Astrocyte (in vitro differentiated cells and primary cell): Measurements from ENCODE around the gene KMT2C. TPM values are rescaled to one million over a fixed set of nuclear protein-coding genes. Genes with fewer than 3 reads are reported as not detected.

Source experiments
- DNase-seq: peaks from one replicate; pipeline ENCODE4 v3.0.0-alpha.2; 2010; ENCODE audit warnings: low read depth
- FAIRE-seq: peaks from 2 replicates; lab custom pipeline; 2011; peaks lifted over from hg19 to GRCh38; lab: Jason Lieb, UNC
- H2AFZ ChIP-seq: 2 replicates; pipeline ENCODE4 v1.6.0; 2012; ENCODE audit warnings: low read depth, low read length, inconsistent platforms
- H3K27ac ChIP-seq: 2 replicates; pipeline ENCODE4 v1.5.1; 2011; ENCODE audit warnings: low read depth, low read length, inconsistent platforms
- H3K27me3 ChIP-seq: 2 replicates; pipeline ENCODE4 v1.6.0; 2011; ENCODE audit warnings: low read length, inconsistent platforms; ENCODE audit not compliant: insufficient read depth
- H3K36me3 ChIP-seq: 2 replicates; pipeline ENCODE4 v1.5.1; 2011; ENCODE audit warnings: low read length, inconsistent platforms; ENCODE audit not compliant: insufficient read depth
- H3K4me1 ChIP-seq: 2 replicates; pipeline ENCODE4 v1.5.1; 2011; ENCODE audit warnings: low read length, inconsistent platforms; ENCODE audit not compliant: insufficient read depth
- H3K4me2 ChIP-seq: 2 replicates; pipeline ENCODE4 v1.6.0; 2012; ENCODE audit warnings: low read length, inconsistent platforms
- H3K4me3 ChIP-seq: 2 replicates; pipeline ENCODE4 v1.5.1; 2011; ENCODE audit warnings: low read depth, mild to moderate bottlenecking, low read length, inconsistent platforms; ENCODE audit not compliant: insufficient read depth
- H3K79me2 ChIP-seq: 2 replicates; pipeline ENCODE4 v1.6.0; 2012; ENCODE audit warnings: mild to moderate bottlenecking, low read length, inconsistent platforms; ENCODE audit not compliant: insufficient read depth
- H3K9ac ChIP-seq: 2 replicates; pipeline ENCODE4 v1.6.0; 2012; ENCODE audit warnings: mild to moderate bottlenecking, low read length, inconsistent platforms
- H3K9me3 ChIP-seq: 2 replicates; pipeline ENCODE4 v1.5.1; 2012; ENCODE audit warnings: low read depth, mild to moderate bottlenecking, low read length, inconsistent platforms; ENCODE audit not compliant: insufficient read depth
- H4K20me1 ChIP-seq: 2 replicates; pipeline ENCODE4 v1.6.0; 2012; ENCODE audit warnings: low read length, inconsistent platforms; ENCODE audit not compliant: insufficient read depth
- H3K27ac Mint-ChIP-seq: one replicate; pipeline ENCODE4 v1.8.0; 2021; ENCODE audit warnings: mild to moderate bottlenecking, mixed read lengths; ENCODE audit not compliant: unreplicated experiment
- H3K27me3 Mint-ChIP-seq: one replicate; pipeline ENCODE4 v1.8.0; 2021; ENCODE audit warnings: low read depth, mixed read lengths; ENCODE audit not compliant: unreplicated experiment
- H3K36me3 Mint-ChIP-seq: one replicate; pipeline ENCODE4 v1.8.0; 2021; ENCODE audit warnings: low read depth, mixed read lengths; ENCODE audit not compliant: unreplicated experiment
- H3K4me1 Mint-ChIP-seq: one replicate; pipeline ENCODE4 v1.8.0; 2021; ENCODE audit warnings: low read depth, mixed read lengths; ENCODE audit not compliant: unreplicated experiment
- H3K4me3 Mint-ChIP-seq: one replicate; pipeline ENCODE4 v1.8.0; 2021; ENCODE audit warnings: mild to moderate bottlenecking, moderate library complexity, mixed read lengths; ENCODE audit not compliant: unreplicated experiment
- H3K9me3 Mint-ChIP-seq: one replicate; pipeline ENCODE4 v1.8.0; 2021; ENCODE audit warnings: mild to moderate bottlenecking, mixed read lengths; ENCODE audit not compliant: unreplicated experiment
- EZH2 ChIP-seq: IDR thresholded peaks from 2 replicates; pipeline ENCODE4 v1.6.1; 2012; ENCODE audit warnings: mild to moderate bottlenecking, low read length, inconsistent platforms; ENCODE audit not compliant: insufficient read depth
- total RNA-seq: library from RNA; stranded (reverse); gene quantifications from 2 replicates; pipeline ENCODE4 v1.2.1, GENCODE V29; 2021
- TF ChIP-seq, protein P1 (sequence below): IDR thresholded peaks from 2 replicates; pipeline ENCODE4 v1.5.1; 2011; ENCODE audit warnings: low read depth, mild to moderate bottlenecking, inconsistent platforms, low read length, moderate library complexity; ENCODE audit not compliant: insufficient read depth

KMT2C gene
- total RNA-seq, 1 donor from 2014 or later, result 59.0 TPM

DNA sequence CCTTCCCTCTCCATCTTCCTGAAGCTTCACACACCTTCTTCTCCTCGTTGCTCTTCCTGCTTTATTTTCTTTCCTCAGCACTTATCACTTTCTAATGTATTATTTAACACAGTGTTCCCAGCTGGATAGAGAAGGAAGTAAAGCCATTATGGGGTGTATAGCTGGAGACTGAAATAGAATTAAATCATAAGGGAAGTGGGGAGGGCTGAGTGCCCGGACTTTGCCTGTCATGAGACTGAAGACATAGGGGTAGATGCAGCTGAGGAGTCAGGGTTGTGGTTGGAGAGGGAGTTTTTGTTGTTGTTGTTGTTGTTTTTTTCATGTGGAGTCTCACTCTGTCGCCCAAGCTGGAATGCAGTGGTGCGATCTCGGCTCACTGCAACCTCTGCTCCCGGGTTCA, 345.1 kb downstream of the KMT2C start:
- Mint-ChIP-seq H3K4me3 (no peak overlapping the region), H3K27me3 (no peaks in the 10 kb centered on the region), H3K36me3 (peaks cover 15% of the 10 kb centered on the region), H3K27ac (no peak overlapping the region), H3K9me3 (peaks cover 9% of the 10 kb centered on the region), H3K4me1 (peaks cover 7% of the 10 kb centered on the region)
- FAIRE-seq (no peak), DNase-seq (no peak)
- peaks cover 11% of the 10 kb centered on the region for H3K9me3 ChIP-seq
- H3K4me1 ChIP-seq, result no peaks in the 10 kb centered on the region
- no peak overlapping the region for H3K4me3 ChIP-seq
- H3K79me2 ChIP-seq, result peaks cover 9% of the 10 kb centered on the region
- no peak for TF ChIP-seq EZH2
- TF ChIP-seq, protein P1, sequence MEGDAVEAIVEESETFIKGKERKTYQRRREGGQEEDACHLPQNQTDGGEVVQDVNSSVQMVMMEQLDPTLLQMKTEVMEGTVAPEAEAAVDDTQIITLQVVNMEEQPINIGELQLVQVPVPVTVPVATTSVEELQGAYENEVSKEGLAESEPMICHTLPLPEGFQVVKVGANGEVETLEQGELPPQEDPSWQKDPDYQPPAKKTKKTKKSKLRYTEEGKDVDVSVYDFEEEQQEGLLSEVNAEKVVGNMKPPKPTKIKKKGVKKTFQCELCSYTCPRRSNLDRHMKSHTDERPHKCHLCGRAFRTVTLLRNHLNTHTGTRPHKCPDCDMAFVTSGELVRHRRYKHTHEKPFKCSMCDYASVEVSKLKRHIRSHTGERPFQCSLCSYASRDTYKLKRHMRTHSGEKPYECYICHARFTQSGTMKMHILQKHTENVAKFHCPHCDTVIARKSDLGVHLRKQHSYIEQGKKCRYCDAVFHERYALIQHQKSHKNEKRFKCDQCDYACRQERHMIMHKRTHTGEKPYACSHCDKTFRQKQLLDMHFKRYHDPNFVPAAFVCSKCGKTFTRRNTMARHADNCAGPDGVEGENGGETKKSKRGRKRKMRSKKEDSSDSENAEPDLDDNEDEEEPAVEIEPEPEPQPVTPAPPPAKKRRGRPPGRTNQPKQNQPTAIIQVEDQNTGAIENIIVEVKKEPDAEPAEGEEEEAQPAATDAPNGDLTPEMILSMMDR, result no peak
- H3K36me3 ChIP-seq, result no peaks in the 10 kb centered on the region
- no peak overlapping the region for H3K27ac ChIP-seq
- no peak overlapping the region for H2AFZ ChIP-seq
- no peaks in the 10 kb centered on the region for H3K27me3 ChIP-seq
- H4K20me1 ChIP-seq, result no peaks in the 10 kb centered on the region
- no peak overlapping the region for H3K9ac ChIP-seq
- H3K4me2 ChIP-seq, result no peak overlapping the region

DNA sequence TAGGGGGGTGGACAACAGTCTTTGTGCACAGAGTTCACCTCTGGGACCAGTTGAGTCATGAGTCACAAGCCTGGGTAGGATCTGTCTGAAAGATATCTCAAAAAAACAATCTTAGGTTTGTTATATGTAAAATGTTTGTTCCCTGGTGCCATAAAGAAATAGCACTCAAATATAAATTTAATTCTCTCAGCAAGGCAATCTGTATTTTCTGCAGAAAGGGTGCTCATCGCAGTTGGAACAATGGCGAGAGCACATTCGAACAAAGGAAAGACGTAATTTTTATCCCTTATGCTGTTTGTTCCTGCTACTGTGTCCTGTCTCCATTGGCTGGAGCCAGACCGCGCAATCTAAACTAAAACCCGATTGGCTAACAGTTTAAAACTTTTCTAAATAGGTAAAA, 346.6 kb downstream of the KMT2C start:
- no peak overlapping the region for H3K4me3 Mint-ChIP-seq
- FAIRE-seq (no peak), DNase-seq (no peak)
- no peaks in the 10 kb centered on the region for H3K27me3 Mint-ChIP-seq
- Histone ChIP-seq H3K9ac (no peak overlapping the region), H3K27ac (no peak overlapping the region), H3K4me1 (no peaks in the 10 kb centered on the region), H4K20me1 (no peaks in the 10 kb centered on the region), H2AFZ (no peak overlapping the region), H3K4me3 (no peak overlapping the region), H3K79me2 (peaks cover 9% of the 10 kb centered on the region), H3K27me3 (no peaks in the 10 kb centered on the region), H3K36me3 (no peaks in the 10 kb centered on the region), H3K4me2 (no peak overlapping the region), H3K9me3 (peaks cover 11% of the 10 kb centered on the region)
- H3K36me3 Mint-ChIP-seq, result peaks cover 16% of the 10 kb centered on the region
- H3K4me1 Mint-ChIP-seq, result peaks cover 6% of the 10 kb centered on the region
- H3K27ac Mint-ChIP-seq, result no peak overlapping the region
- no peak for TF ChIP-seq EZH2
- TF ChIP-seq, protein P1, result no peak
- peaks cover 9% of the 10 kb centered on the region for H3K9me3 Mint-ChIP-seq

DNA sequence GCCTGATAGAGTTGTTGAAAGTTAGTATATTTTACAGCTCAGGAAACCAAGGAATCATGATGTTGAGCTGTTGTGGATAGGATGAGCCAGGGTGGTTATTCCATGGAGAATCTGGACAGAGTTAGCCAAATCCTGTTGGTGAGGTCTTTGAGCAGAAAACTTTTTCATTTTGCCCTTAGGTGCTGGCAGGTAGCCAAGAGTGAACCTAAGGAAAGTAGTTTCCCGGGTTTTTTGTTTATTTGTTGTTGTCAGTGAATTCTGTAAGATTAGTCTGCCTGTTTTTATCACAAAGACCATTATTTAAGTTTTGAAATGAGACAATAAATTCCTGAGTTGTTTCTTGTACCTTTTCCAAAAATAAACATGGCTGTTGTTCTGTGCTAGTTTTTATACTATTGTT, 349.3 kb downstream of the KMT2C start:
- H4K20me1 ChIP-seq, result no peaks in the 10 kb centered on the region
- H3K36me3 Mint-ChIP-seq, result peaks cover 12% of the 10 kb centered on the region
- no peak overlapping the region for H3K9ac ChIP-seq
- H3K27me3 ChIP-seq, result no peaks in the 10 kb centered on the region
- H3K79me2 ChIP-seq, result peaks cover 4% of the 10 kb centered on the region
- no peak for FAIRE-seq
- no peaks in the 10 kb centered on the region for H3K36me3 ChIP-seq
- DNase-seq, result no peak
- peaks cover 9% of the 10 kb centered on the region for H3K9me3 Mint-ChIP-seq
- H3K4me2 ChIP-seq, result no peak overlapping the region
- H2AFZ ChIP-seq, result no peak overlapping the region
- no peak overlapping the region for H3K4me3 Mint-ChIP-seq
- H3K9me3 ChIP-seq, result peaks cover 11% of the 10 kb centered on the region
- no peak overlapping the region for H3K4me3 ChIP-seq
- H3K27ac Mint-ChIP-seq, result no peak overlapping the region
- TF ChIP-seq EZH2, result no peak
- TF ChIP-seq, protein P1, result no peak
- H3K27me3 Mint-ChIP-seq, result no peaks in the 10 kb centered on the region
- H3K27ac ChIP-seq, result no peak overlapping the region
- peaks cover 10% of the 10 kb centered on the region for H3K4me1 Mint-ChIP-seq
- no peaks in the 10 kb centered on the region for H3K4me1 ChIP-seq
